HG03196 (cell line): ENCODE data around the gene EPHB2.
"Not testable (repeated sequence)": the region's sequence is repeated elsewhere in the genome, so short reads cannot be mapped to it uniquely, and the experiment has no call there.

Source experiments
- ATAC-seq: cut with Tn5 transposase; IDR thresholded peaks from one replicate; pipeline ENCODE4 v1.9.1; 2021; ENCODE audit not compliant: unreplicated experiment

Gene EPHB2

GRCh38 chr1:22932803-22933470 is 222.3 kb downstream of the EPHB2 start:
- ATAC-seq = no peak

GRCh38 chr1:22935433-22935832 is 224.8 kb downstream of the EPHB2 start:
- no peak for ATAC-seq

- ATAC-seq = no peak
Observed at GRCh38 chr1:22936681-22937080, 226.0 kb downstream of the EPHB2 start.

- no peak for ATAC-seq
Observed at GRCh38 chr1:22941257-22941656, 230.6 kb downstream of the EPHB2 start.

GRCh38 chr1:22944346-22945055 is 233.9 kb downstream of the EPHB2 start:
- ATAC-seq = no peak

- ATAC-seq = not testable (repeated sequence)
Observed at GRCh38 chr1:22945171-22945570, 234.5 kb downstream of the EPHB2 start.

GRCh38 chr1:22949822-22950331 is 239.2 kb downstream of the EPHB2 start:
- no peak for ATAC-seq

GRCh38 chr1:22951796-22952195 is 241.2 kb downstream of the EPHB2 start:
- no peak for ATAC-seq

GRCh38 chr1:22952694-22953056 is 242.0 kb downstream of the EPHB2 start:
- ATAC-seq = no peak

GRCh38 chr1:22953057-22953739 is 242.6 kb downstream of the EPHB2 start:
- ATAC-seq = no peak

GRCh38 chr1:22953740-22954141 is 243.1 kb downstream of the EPHB2 start:
- no peak for ATAC-seq

- ATAC-seq = no peak
Observed at GRCh38 chr1:22955146-22955545, 244.5 kb downstream of the EPHB2 start.

- ATAC-seq = no peak
Observed at GRCh38 chr1:22957066-22957465, 246.4 kb downstream of the EPHB2 start.

- ATAC-seq = no peak
Observed at GRCh38 chr1:22958556-22958955, 247.9 kb downstream of the EPHB2 start.

- no peak for ATAC-seq
Observed at GRCh38 chr1:22959545-22960360, 249.1 kb downstream of the EPHB2 start.

GRCh38 chr1:22962558-22962957 is 251.9 kb downstream of the EPHB2 start:
- no peak for ATAC-seq

- no peak for ATAC-seq
Observed at GRCh38 chr1:22963044-22963677, 252.5 kb downstream of the EPHB2 start.

- ATAC-seq = no peak
Observed at GRCh38 chr1:22966309-22966708, 255.7 kb downstream of the EPHB2 start.

GRCh38 chr1:22967833-22968232 is 257.2 kb downstream of the EPHB2 start:
- no peak for ATAC-seq

GRCh38 chr1:22969304-22969709 is 258.7 kb downstream of the EPHB2 start:
- no peak for ATAC-seq

GRCh38 chr1:22970096-22970495 is 259.5 kb downstream of the EPHB2 start:
- ATAC-seq = no peak
